HG02840 (cell line): Measurements from ENCODE around the gene MYO1D.

ENCODE experiments used
- ATAC-seq: cut with Tn5 transposase; IDR thresholded peaks from one replicate; pipeline ENCODE4 v1.9.1; 2021; ENCODE audit warnings: mild to moderate bottlenecking, moderate library complexity, moderate number of reproducible peaks; ENCODE audit not compliant: unreplicated experiment, low FRiP score

The MYO1D gene

GRCh38 chr17:32861981-32862380 lies 14.9 kb downstream of the MYO1D start:
- no peak for ATAC-seq

GRCh38 chr17:32859857-32860525 lies 16.9 kb downstream of the MYO1D start:
- ATAC-seq, result no peak

- ATAC-seq, result no peak
Observed at GRCh38 chr17:32855620-32856019, 21.3 kb downstream of the MYO1D start.

GRCh38 chr17:32854832-32855389 lies 22.0 kb downstream of the MYO1D start:
- ATAC-seq, result no peak

GRCh38 chr17:32854207-32854606 lies 22.7 kb downstream of the MYO1D start:
- ATAC-seq, result no peak

- ATAC-seq, result no peak
Observed at GRCh38 chr17:32852811-32853210, 24.1 kb downstream of the MYO1D start.

GRCh38 chr17:32849879-32850278 lies 27.0 kb downstream of the MYO1D start:
- no peak for ATAC-seq

GRCh38 chr17:32847977-32848376 lies 28.9 kb downstream of the MYO1D start:
- ATAC-seq, result no peak

GRCh38 chr17:32846143-32846542 lies 30.8 kb downstream of the MYO1D start:
- ATAC-seq, result no peak

- ATAC-seq, result no peak
Observed at GRCh38 chr17:32840241-32840640, 36.7 kb downstream of the MYO1D start.

GRCh38 chr17:32836527-32836926 lies 40.4 kb downstream of the MYO1D start:
- ATAC-seq, result no peak

- ATAC-seq, result no peak
Observed at GRCh38 chr17:32835291-32835761, 41.6 kb downstream of the MYO1D start.

GRCh38 chr17:32834104-32834503 lies 42.8 kb downstream of the MYO1D start:
- no peak for ATAC-seq

- no peak for ATAC-seq
Observed at GRCh38 chr17:32833526-32833925, 43.4 kb downstream of the MYO1D start.

- no peak for ATAC-seq
Observed at GRCh38 chr17:32833076-32833475, 43.8 kb downstream of the MYO1D start.

GRCh38 chr17:32831627-32832243 lies 45.2 kb downstream of the MYO1D start:
- no peak for ATAC-seq

GRCh38 chr17:32831223-32831622 lies 45.7 kb downstream of the MYO1D start:
- no peak for ATAC-seq

- ATAC-seq, result peak; percentile 16
Observed at GRCh38 chr17:32828822-32829221, 48.1 kb downstream of the MYO1D start.

- ATAC-seq, result no peak
Observed at GRCh38 chr17:32827227-32827626, 49.7 kb downstream of the MYO1D start.

- no peak for ATAC-seq
Observed at GRCh38 chr17:32826076-32826475, 50.8 kb downstream of the MYO1D start.

- ATAC-seq, result no peak
Observed at GRCh38 chr17:32824334-32824733, 52.6 kb downstream of the MYO1D start.

- no peak for ATAC-seq
Observed at GRCh38 chr17:32822996-32823395, 53.9 kb downstream of the MYO1D start.
